Activated CD4-positive, alpha-beta T cell treated with anti-CD3 and anti-CD28 coated beads for 1 hour (primary cell): ENCODE data around the gene CAPN12.
"Not testable (repeated sequence)": the region's sequence is repeated elsewhere in the genome, so short reads cannot be mapped to it uniquely, and the experiment has no call there.

Source experiments
- DNase-seq: peaks from one replicate; pipeline ENCODE4 v3.0.0-alpha.2; 2020

The CAPN12 gene

GRCh38 chr19:38744298-38744681, at the start of gene CAPN12:
Gene CAPN12, minus strand, starts transcription at chr19:38744474. Its CDS starts 309 bp downstream, at chr19:38744165.
- DNase-seq, result no peak

GRCh38 chr19:38793671-38794070, 49.4 kb upstream of the CAPN12 start:
- no peak for DNase-seq

- DNase-seq, result no peak
Observed at GRCh38 chr19:38793177-38793576, 48.9 kb upstream of the CAPN12 start.

GRCh38 chr19:38792250-38793111, 48.2 kb upstream of the CAPN12 start:
- no peak for DNase-seq

GRCh38 chr19:38791451-38792064, 47.3 kb upstream of the CAPN12 start:
- DNase-seq, result not testable (repeated sequence)

- not testable (repeated sequence) for DNase-seq
Observed at GRCh38 chr19:38790507-38791403, 46.5 kb upstream of the CAPN12 start.

GRCh38 chr19:38788478-38789243, 44.4 kb upstream of the CAPN12 start, which contains the start of gene LGALS7B:
Gene LGALS7B, plus strand, starts transcription at chr19:38789200. Its CDS starts 27 bp downstream, at chr19:38789227.
- no peak for DNase-seq

- no peak for DNase-seq
Observed at GRCh38 chr19:38786572-38787265, 42.4 kb upstream of the CAPN12 start.

- DNase-seq, result not testable (repeated sequence)
Observed at GRCh38 chr19:38786061-38786460, 41.8 kb upstream of the CAPN12 start.

GRCh38 chr19:38785187-38785699, 41.0 kb upstream of the CAPN12 start:
- no peak for DNase-seq

- DNase-seq, result no peak
Observed at GRCh38 chr19:38784224-38784623, 40.0 kb upstream of the CAPN12 start.

GRCh38 chr19:38782212-38782611, 37.9 kb upstream of the CAPN12 start:
- not testable (repeated sequence) for DNase-seq

GRCh38 chr19:38781058-38781457, 36.8 kb upstream of the CAPN12 start:
- DNase-seq, result no peak

- no peak for DNase-seq
Observed at GRCh38 chr19:38780443-38780842, 36.2 kb upstream of the CAPN12 start.

- no peak for DNase-seq
Observed at GRCh38 chr19:38778733-38779132, 34.5 kb upstream of the CAPN12 start.

GRCh38 chr19:38774181-38774950, 30.1 kb upstream of the CAPN12 start:
- DNase-seq, result no peak

- no peak for DNase-seq
Observed at GRCh38 chr19:38773469-38774177, 29.3 kb upstream of the CAPN12 start, which contains the start of gene LGALS7. Gene LGALS7, minus strand, starts transcription at chr19:38773517. Its CDS starts 25 bp downstream, at chr19:38773492.

GRCh38 chr19:38771569-38771968, 27.3 kb upstream of the CAPN12 start:
- not testable (repeated sequence) for DNase-seq

- not testable (repeated sequence) for DNase-seq
Observed at GRCh38 chr19:38770949-38771275, 26.6 kb upstream of the CAPN12 start.
